Central memory CD4-positive, alpha-beta T cell (primary cell): Measurements from ENCODE around the gene GRIN3A.
A peak's percentile ranks its signal among the peaks of the same experiment; 100 is the strongest.
"Not testable (repeated sequence)": the region's sequence is repeated elsewhere in the genome, so short reads cannot be mapped to it uniquely, and the experiment has no call there.

ENCODE experiments used
- DNase-seq: peaks from one replicate; pipeline ENCODE4 v3.0.0; 2022

Gene GRIN3A

DNA sequence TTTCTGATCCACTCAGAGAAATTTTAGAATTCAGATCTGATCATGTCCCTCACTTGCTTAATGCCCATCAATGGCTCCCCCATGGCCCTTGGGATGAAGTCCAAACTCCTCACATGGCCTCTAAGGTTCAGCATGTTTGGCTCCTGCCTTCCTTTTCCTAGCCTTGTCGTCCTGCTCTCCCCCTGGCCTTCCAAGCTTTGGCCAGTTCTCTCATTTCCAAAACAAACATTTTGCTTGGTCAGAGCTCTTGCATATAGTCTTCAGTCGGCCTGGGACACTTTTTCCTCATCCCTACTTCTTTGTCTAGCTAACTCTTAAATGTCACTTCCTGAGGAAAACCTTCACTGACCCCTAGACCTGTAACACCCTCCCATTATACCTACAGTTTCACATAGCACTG is 106.6 kb downstream of the GRIN3A start:
- DNase-seq, result no peak

GRCh38 chr9:101629636-101630035 is 108.8 kb downstream of the GRIN3A start:
- no peak for DNase-seq

- DNase-seq, result no peak
Observed at GRCh38 chr9:101628173-101628572, 110.3 kb downstream of the GRIN3A start.

- no peak for DNase-seq
Observed at GRCh38 chr9:101626295-101626694, 112.2 kb downstream of the GRIN3A start.

DNA sequence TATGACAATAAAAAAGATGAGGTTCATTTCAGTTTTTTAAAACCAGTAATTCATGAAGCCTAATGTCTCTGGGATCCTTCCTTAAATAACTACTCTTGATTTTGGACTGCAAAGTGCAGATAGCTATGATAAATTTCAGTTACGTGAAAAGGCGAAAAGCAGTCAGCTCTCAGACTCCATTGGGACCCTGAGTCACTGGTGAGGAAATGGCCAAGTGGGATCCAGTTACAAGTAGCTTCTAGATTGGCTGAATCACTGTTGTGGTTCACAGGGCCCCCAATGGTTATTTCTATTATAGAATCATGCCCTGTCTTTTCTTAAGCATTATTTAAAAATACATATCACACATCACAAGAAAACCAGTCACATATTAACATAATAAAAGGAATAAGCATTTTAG is 112.6 kb downstream of the GRIN3A start:
- DNase-seq, result no peak

DNA sequence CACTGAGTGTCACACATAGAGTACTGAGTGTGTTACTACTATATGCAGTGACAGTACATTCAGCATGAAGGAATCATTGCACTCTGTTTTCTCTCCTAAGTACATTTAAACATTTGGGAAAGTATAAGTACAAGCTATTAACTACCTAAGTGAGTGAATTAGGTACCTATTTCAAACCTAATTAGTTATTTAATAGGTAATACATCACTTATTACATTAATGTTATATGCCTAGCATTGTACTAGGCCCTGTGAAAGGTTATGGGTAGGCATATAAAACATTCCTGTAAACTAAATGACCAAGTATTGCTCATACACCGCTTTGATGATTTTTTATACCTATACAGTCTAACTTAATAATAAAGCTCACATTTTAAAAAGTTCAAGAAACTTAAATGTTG is 118.0 kb downstream of the GRIN3A start:
- DNase-seq, result no peak

GRCh38 chr9:101618698-101619097 is 119.7 kb downstream of the GRIN3A start:
- no peak for DNase-seq

GRCh38 chr9:101605547-101605946 is 132.9 kb downstream of the GRIN3A start:
- DNase-seq, result no peak

GRCh38 chr9:101604296-101604695 is 134.2 kb downstream of the GRIN3A start:
- no peak for DNase-seq

DNA sequence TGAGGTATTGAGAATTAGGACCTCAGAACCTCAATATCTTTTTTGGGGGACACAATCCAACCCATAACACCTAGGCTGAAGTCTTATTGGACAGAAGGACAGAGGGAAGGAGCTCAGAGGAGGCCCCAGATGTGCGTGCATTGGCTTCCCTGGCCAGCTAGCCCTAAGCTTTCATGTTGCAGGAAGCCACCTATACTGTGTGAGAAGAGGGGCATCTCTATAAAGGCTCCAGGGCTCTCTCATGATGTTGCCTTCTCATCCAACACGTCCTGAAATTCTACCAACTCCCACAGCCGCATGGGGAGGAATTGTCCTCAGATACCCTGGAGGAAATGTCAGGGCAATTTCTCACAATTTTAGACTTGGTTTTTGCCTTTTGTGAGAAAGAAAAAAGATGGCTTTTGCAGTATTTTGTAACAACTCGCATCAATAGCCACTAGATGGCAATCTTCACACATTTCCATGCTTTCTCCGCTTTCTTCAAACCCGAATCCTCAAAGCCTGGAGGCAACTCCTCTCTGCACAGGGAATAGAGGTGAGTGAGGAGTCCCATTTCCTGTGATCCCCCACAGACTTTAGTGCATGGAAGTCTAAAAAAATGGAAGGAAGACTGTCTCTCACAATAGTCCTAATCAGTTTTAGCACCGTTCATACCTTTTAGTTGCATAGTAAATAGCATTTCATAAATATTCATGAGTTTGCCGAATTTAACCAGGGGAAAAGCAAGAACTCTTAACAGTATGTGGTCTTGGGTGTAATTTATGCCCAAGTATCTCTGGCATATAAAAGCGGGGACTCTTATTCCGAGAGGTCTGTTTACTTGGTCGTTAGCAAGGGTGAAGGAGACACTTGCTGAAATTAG is 136.3 kb downstream of the GRIN3A start:
- peak; percentile 14 for DNase-seq

DNA sequence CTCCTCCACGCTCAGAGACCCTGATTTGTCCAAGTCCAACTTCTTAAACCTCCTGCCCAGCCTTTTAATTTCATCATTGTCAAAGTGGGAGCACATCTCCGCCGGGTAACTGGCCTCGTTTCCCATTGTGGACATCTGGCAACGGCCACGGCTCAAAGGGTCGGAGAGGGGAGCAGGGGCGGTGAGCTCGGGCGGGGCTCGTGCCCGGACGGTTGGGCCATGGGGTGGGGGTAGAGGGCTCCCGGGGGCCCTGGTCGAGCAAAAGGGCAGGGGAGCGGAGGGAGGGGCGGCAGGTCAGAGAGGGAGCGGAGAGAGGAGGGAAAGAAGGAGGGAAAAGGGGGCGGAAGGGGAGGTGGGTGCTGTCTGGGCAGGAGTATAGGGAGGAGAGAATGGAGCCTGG is 143.7 kb downstream of the GRIN3A start, which contains the start of gene PPP3R2:
PPP3R2 (minus strand) TSS at position 174 of the 400 bp plus-strand sequence; CDS start at position 126, 48 bp downstream.
- DNase-seq, result no peak

- no peak for DNase-seq
Observed at GRCh38 chr9:101593345-101593744, 145.1 kb downstream of the GRIN3A start.

DNA sequence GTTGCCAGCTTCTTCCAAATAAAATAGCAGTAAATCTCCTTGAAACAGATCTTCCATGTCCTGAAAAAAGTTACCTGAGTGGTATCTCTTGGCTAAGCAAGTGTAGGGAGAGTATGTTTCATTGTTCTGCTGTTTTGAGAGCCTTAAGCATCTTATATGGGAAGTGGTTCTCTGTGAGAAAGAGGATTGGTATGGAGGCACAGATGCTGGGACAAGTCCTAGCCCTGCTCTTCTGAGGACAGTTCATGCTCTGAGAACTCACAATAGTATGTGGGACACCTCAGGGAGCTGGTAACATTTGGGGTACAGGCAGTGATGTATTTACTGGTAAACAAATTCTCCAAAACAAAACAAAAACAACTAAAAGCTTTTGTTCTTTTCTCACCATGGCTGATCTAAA is 145.7 kb downstream of the GRIN3A start:
- DNase-seq, result no peak

DNA sequence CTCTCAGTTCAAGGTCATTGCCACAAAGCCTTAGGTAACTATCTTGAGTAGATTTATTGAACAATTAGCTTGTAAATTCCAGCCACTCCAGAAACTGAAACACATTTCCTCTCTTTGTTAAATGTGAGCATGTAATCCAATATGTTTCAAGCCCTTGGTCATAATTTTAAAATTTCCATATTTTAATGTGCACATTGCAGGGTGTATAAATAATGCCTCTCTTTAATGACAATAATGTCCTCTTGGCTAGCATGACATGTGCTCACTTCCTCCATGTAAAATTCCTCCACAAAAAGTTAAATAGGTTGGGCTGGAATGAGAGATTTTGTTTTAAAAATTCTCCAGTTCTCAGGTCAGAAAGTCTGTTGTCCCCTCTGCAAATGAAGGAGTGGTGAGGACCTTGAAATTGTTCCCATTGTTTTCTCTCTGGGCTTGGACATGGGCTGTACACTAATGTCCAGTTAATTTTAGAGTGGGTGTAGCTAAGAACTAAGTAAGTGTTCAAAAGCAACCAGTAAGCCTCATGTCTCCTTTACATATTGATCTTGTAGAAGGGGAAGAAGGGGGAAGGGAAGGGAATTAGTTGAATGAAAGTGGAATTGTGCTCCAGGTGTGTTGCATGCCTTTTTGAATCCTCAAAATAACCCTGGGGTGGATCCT is 146.5 kb downstream of the GRIN3A start:
- DNase-seq, result no peak

GRCh38 chr9:101590901-101591300 is 147.5 kb downstream of the GRIN3A start:
- DNase-seq, result no peak

GRCh38 chr9:101590074-101590473 is 148.4 kb downstream of the GRIN3A start:
- DNase-seq, result not testable (repeated sequence)

- DNase-seq, result no peak
Observed at GRCh38 chr9:101587332-101588043, 151.0 kb downstream of the GRIN3A start.

GRCh38 chr9:101586651-101587050 is 151.8 kb downstream of the GRIN3A start:
- no peak for DNase-seq

GRCh38 chr9:101585740-101586139 is 152.7 kb downstream of the GRIN3A start:
- DNase-seq, result no peak

DNA sequence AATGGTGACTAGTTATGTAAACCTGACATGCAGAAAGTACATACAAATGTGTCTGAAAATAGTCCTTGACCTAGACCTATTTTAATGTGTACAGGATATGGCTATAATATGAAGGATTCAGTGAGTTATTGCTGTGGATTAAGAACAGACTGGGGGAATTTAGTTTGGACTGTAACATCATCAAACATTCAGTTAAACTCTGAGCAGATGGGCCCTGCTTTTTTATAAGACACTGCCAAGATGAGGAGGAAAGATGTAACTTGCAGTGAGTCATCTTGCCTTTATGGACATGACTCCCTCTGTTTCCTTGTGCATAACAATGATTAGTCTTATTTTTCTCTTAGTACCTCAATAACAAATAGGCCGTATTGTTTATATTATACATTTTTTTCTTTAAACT is 155.9 kb downstream of the GRIN3A start:
- DNase-seq, result no peak

DNA sequence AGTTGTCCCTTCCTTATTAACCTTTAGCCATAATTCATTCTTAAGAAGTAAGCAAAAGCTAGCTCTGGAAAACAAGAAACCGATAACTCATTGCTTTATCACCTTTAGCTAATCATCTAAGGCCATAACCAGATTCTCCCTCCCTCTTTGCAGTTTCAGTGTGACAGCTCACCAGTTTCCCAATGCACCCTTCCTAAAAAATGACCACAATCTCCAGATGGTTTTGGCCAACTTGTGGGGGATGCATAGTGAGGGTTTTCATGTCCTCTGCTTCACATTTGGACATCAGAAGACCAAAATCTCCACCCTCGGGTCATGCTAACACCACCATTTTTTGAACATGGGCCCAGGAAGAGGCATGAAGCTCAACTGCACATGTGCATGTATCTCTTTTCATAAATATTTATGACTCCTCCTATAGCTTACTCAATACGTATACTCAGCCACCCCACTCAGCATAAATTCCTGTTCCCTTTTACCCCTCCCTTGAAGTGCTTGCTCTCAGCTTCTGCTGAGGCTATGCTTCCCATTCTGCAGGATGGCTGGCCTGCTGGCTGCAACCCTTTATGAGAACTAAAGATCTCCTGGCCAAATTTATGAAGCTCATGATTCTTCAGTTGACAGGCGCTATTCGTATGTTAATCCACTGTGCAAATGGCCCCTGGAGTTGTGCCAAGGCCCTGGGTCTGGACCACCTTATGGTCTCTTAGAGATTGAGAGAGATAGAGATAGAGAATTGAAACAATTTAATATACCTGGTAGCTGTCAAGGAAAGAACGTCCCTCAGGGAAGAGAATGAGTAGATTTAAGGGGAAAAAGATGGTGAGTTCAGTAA is 158.5 kb downstream of the GRIN3A start:
- DNase-seq, result no peak

DNA sequence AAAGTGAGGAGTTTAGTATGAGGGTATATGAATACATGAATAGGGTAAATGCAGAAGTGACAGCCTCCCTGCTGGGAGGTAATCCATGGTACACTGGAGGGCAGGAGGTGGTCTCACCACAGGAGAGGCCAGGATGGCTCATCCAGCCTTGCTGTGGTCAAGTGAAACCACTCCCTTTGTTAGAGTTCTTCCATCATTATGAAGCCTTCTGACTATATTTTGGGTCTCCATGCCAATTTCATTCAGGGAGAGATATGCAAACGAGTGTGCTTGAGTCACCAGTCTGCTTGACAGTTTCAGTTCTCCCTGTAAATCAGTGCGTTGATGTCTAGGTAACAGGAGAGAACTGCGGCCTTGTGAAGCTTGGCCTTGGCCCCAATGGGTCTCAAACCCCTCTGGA is 160.1 kb downstream of the GRIN3A start:
- DNase-seq, result no peak
